Dedifferentiated amniotic fluid mesenchymal stem cell (primary cell): ENCODE results near the gene CRYBA4.
"Not testable (repeated sequence)": the region's sequence is repeated elsewhere in the genome, so short reads cannot be mapped to it uniquely, and the experiment has no call there.

Source experiments
- DNase-seq: peaks from one replicate; pipeline ENCODE4 v3.0.0-alpha.2; 2016; ENCODE audit errors: extremely low spot score

Gene CRYBA4

GRCh38 chr22:26597026-26597425 is 24.7 kb upstream of the CRYBA4 start:
- no peak for DNase-seq

GRCh38 chr22:26597480-26597879 is 24.3 kb upstream of the CRYBA4 start:
- no peak for DNase-seq

DNA sequence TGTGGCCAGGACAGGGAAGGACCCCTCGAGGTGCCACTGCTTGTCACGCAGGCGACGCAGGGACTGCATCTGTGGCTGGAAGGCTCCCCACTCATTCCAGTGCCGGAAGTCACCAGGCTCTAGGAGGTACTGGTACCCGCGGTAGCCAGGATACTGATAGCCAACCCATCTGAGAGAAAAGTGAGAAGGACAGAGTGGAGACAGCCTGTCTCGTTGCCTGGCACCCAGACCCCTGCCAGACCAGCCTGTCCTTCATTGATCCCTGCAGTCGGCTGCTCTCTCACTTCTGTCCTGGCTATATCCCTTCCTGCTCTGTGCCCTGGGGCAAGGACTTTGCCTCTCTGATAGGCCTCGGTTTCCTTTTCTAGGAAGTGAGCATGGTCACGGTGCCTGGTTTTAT is 22.3 kb upstream of the CRYBA4 start:
- DNase-seq = no peak

GRCh38 chr22:26601726-26602125 is 20.0 kb upstream of the CRYBA4 start:
- no peak for DNase-seq

DNA sequence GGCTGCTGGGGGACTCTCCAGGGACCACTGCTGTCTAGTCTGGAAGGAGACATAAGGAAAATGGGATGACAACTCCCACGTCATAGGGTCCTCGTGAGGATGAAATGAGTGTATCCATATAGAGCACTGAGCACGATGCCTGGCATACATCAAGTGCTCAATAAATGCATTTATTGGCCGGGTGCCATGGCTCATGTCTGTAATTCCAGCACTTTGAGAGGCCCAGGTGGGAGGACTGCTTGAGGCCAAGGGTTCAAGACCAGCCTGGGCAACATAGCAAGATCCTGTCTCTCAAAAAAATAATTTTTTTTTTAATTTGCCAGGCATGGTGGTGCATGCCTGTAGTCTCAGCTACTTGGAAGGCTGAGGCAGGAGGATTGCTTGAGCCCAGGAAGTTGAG is 19.6 kb upstream of the CRYBA4 start:
- DNase-seq = no peak

DNA sequence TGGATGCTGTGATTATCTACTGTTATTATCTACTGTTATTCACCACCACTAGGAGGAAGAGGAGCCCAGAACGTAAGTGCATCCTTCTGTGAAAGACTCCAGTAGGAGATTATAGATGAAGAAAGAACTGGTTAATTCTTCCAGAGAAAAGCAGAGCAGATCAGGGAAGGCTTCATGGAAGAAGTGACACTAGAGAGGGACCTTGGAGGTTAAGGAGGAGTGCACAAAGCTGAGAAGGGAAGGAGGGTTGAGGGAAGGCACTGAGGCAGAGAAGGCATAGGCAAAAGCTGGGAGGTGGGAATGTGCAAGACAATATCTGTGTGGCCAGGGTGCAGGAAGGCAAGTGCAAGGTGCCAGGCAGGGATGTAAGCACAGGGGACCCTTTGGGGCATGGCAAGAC is 17.4 kb upstream of the CRYBA4 start:
- DNase-seq = no peak

DNA sequence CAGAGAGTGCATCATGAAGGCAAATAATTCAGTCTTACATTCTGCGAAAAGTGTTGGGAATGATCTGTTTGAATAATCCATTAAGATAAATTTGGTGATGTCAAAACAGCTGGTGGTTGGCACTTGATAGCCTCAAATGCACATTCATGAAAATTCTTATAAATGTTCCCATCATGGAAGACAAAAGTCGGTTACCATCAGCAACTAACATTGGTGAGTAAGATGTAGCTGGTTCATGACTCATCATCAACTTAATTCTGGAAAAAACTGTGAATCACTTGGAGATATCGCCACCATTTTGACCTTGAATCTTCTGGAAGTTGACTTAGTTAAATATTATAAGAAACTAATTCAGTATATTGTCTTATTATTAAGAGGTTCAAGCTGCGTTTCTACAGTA is 15.2 kb upstream of the CRYBA4 start:
- no peak for DNase-seq

GRCh38 chr22:26608129-26608528 is 13.6 kb upstream of the CRYBA4 start:
- DNase-seq = no peak

- no peak for DNase-seq
These were observed 12.5 kb upstream of the CRYBA4 start for GRCh38 chr22:26609287-26609686.

DNA sequence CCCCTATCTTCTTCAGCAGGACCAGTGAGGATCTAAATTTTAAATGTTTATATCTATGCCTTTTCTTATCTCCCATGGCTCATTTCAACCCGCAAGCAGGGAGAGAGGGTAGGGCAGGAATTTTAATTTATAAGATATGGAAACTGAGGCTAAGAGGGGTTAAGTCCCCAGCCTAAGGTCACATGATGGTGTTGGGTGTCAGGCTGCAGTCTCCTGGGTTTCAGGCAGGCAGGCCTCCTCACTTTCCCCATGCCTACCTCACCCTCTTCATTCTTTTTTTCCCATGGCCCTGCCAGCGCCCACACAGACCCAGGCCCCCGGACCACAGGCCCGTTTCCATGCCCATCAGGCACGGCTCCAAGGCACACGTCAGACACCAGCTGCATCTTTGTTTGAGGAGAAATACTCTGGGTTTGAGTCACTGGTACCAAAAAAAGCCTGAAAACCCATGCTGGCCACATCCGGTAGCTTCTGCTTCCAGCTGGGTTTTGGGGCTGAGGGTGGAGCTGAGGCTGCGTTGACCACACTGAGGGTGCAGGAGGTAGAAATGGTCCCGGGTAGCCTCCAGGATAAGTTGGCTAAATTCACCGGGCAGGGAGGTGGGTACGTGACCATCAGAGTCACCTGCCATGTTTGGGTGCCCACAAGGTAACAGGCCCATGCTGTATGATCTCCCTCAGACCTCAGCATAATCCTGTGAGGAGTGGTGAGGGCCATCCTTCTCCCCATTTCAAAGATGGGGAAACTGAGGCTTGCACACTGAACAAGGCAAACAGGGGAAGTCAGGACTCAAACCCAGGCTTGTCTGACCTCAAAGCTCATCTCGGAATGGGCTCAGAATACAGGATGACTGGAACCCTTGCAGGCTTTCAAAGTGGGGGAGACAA is 11.4 kb upstream of the CRYBA4 start:
- DNase-seq = peak; percentile 90

GRCh38 chr22:26610996-26611395 is 10.8 kb upstream of the CRYBA4 start:
- DNase-seq = no peak

DNA sequence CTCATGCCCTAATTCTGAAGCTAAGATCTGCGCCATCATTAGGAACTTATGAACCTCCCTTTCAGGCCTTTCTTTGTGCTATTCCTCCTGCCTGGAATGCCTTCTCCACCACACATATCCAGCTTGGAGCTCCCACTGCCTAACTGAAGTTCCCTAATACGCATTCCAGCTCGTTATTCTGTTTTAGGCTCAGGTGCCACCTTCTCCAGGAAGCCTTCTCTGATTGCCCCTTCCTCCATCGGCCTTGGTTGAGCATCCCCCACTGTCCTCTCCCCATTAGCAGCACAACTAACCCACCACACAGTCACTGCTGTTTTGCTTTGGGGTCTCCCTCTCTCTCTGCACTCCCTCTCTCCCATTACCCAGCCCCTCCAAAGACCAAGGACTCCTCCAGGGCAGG is 9.1 kb upstream of the CRYBA4 start:
- no peak for DNase-seq

GRCh38 chr22:26613753-26614152 is 8.0 kb upstream of the CRYBA4 start:
- DNase-seq = not testable (repeated sequence)

- no peak for DNase-seq
These were observed 7.4 kb upstream of the CRYBA4 start for GRCh38 chr22:26614322-26614721.

- DNase-seq = no peak
These were observed 6.6 kb upstream of the CRYBA4 start for GRCh38 chr22:26615149-26615548.

- DNase-seq = no peak
These were observed 5.8 kb upstream of the CRYBA4 start for GRCh38 chr22:26615830-26616435.

DNA sequence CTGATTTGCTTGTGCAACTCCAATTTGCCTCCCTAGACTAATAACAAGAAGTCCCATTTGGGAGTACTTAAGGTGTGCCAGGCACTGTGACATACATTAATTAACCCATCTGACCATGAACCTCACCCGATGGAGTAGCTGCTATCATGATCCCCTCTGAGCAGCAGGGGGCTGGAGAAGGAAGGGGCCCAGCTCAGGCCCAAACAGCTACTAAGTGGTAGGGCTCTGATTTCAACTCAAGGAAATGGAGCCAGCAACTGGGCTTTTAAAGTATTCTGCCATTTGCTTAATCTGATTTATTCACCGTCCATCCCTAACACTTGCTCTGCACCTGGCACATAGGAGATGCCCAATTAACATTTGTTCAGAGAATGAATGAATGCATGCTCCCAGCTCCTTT is 5.1 kb upstream of the CRYBA4 start:
- DNase-seq = no peak

DNA sequence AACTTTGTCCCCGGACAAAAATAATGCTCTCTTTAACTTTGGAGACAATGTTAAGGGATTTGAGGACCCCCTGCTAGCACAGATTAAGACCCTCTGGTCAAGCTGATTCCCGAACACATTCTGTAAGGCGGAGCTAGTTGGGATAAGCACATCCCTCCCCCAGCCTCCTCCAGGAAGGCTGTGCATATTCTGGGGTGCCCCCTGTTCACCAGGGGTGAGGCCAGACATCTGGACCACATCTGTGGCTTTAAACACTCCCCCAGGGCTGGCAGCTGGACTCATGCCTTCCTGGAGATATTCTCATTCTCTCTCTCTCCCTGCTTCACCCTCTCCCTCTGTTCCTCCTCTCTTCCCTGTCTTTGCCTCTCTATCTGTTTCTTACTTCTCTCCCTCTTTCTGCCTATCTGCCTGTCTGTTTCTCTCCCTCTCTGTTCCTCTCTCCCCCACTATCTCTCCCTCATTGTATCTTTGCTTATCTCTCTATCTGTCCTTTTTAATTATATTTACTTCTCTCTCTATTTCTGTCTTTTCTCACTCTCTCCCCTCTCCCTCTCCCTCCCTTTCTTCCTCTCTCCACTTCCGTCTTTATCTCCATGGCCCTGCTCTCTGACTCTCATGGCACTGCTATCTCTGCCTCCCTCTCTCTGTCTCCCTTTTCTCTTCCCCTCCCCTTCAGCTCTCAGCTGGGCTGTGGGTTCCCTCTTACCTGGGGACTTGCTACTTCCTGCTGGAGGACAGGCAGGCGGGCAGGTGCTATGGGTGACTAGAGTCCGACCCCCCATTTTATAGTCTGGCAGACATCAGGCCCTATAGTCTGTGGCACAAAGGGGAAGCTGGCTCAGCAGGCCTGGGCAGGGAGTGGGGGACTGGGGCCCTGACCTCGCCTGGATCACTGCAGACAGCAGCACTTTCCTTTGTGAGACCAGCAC is 4.2 kb upstream of the CRYBA4 start, which contains the start of gene CRYBB1:
Gene CRYBB1 (minus strand): TSS at position 757 of the 929 bp plus-strand sequence. CDS start 1,708 bp downstream, outside the sequence.
- DNase-seq = no peak

GRCh38 chr22:26618455-26618854 is 3.3 kb upstream of the CRYBA4 start:
- no peak for DNase-seq

DNA sequence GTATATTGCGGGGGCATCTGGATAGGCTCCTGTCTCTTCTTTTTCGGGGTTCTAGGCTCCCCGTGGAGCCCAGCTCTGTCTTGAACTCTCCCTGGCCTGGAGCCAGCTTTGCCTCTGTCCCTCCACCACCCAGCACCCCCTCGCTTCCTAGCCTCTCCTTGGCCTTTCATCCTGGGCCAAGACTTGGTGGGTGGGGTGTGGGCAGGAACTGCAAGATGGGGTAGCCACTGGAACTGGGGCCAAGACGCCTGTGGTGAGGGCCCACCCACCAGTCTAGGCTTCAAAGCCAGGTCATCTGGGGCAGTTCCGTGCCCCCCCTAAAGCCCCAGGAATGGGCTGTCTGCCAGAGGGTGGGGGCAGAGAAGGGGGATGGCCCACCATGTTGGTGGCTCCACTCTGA is 2.3 kb upstream of the CRYBA4 start:
- no peak for DNase-seq

GRCh38 chr22:26620197-26620596 is 1.6 kb upstream of the CRYBA4 start:
- no peak for DNase-seq

DNA sequence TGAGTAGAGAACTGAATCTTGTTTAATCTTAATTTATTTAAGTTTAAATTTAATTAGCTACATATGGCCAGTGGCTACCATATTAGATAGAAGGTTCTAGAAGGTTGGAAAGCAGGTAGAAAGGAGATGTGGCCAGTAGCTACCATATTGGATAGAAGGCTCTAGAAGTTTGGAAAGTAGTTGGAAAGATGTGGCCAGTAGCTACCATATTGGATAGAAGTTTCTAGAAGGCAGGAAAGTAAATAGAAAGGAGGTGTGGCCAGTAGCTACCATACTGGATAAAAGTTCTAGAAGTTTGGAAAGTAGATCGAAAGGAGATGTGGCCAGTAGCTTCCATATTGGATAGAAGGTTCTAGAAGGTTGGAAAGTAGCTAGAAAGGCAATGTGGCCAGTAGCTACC is 2.2 kb downstream of the CRYBA4 start:
- DNase-seq = no peak
